Ishikawa (cell line): Measurements from ENCODE around the gene VTCN1.

Experiments used
- CEBPB ChIP-seq: IDR thresholded peaks from 2 replicates; pipeline ENCODE4 v1.6.1; 2012
- CREB1 ChIP-seq: IDR thresholded peaks from 2 replicates; pipeline ENCODE4 v1.6.1; 2012; ENCODE audit warnings: low read depth
- EGR1 ChIP-seq: IDR thresholded peaks from 2 replicates; pipeline ENCODE4 v1.6.1; 2012
- EP300 ChIP-seq: IDR thresholded peaks from 2 replicates; pipeline ENCODE4 v1.6.1; 2012; ENCODE audit warnings: borderline replicate concordance
- FOXM1 ChIP-seq: IDR thresholded peaks from 2 replicates; pipeline ENCODE4 v1.6.1; 2012; ENCODE audit warnings: low read depth, borderline replicate concordance
- MAX ChIP-seq: IDR thresholded peaks from 2 replicates; pipeline ENCODE4 v1.6.1; 2012
- NFIC ChIP-seq: IDR thresholded peaks from 2 replicates; pipeline ENCODE4 v1.6.1; 2012
- RAD21 ChIP-seq: IDR thresholded peaks from 2 replicates; pipeline ENCODE4 v1.6.1; 2012; ENCODE audit warnings: low read depth
- REST ChIP-seq: IDR thresholded peaks from 2 replicates; pipeline ENCODE4 v1.6.1; 2012; ENCODE audit warnings: low read depth, mild to moderate bottlenecking
- TAF1 ChIP-seq: IDR thresholded peaks from 2 replicates; pipeline ENCODE4 v1.6.1; 2012; ENCODE audit warnings: low read depth, mild to moderate bottlenecking
- TCF12 ChIP-seq: IDR thresholded peaks from 2 replicates; pipeline ENCODE4 v1.6.1; 2012; ENCODE audit warnings: low read depth
- TEAD4 ChIP-seq: IDR thresholded peaks from 2 replicates; pipeline ENCODE4 v1.6.1; 2012
- USF1 ChIP-seq: IDR thresholded peaks from 2 replicates; pipeline ENCODE4 v1.6.1; 2012
- YY1 ChIP-seq: IDR thresholded peaks from 2 replicates; pipeline ENCODE4 v1.6.1; 2012; ENCODE audit warnings: low read depth
- ZBTB7A ChIP-seq: IDR thresholded peaks from 2 replicates; pipeline ENCODE4 v1.6.1; 2012; ENCODE audit warnings: low read depth

VTCN1 gene

GRCh38 chr1:117205368-117205767, 5.4 kb downstream of the VTCN1 start:
- TF ChIP-seq NFIC (no peak), TAF1 (no peak), FOXM1 (no peak), EGR1 (no peak), ZBTB7A (no peak), REST (no peak), MAX (no peak), EP300 (no peak), TCF12 (no peak)

GRCh38 chr1:117201808-117202207, 8.9 kb downstream of the VTCN1 start:
- no peak for TF ChIP-seq TCF12
- no peak for TF ChIP-seq NFIC
- no peak for TF ChIP-seq USF1
- TF ChIP-seq FOXM1: no peak
- no peak for TF ChIP-seq EP300
- TF ChIP-seq TEAD4: no peak
- no peak for TF ChIP-seq YY1
- no peak for TF ChIP-seq RAD21
- no peak for TF ChIP-seq CEBPB
- no peak for TF ChIP-seq MAX
- no peak for TF ChIP-seq ZBTB7A
- TF ChIP-seq TAF1: no peak
- no peak for TF ChIP-seq REST
- TF ChIP-seq CREB1: no peak
- TF ChIP-seq EGR1: no peak

GRCh38 chr1:117198097-117198496, 12.6 kb downstream of the VTCN1 start:
- TF ChIP-seq FOXM1 (no peak), NFIC (no peak), CREB1 (no peak)

GRCh38 chr1:117189726-117190125, 21.0 kb downstream of the VTCN1 start:
- no peak for TF ChIP-seq CEBPB
- no peak for TF ChIP-seq YY1
- no peak for TF ChIP-seq EGR1
- no peak for TF ChIP-seq FOXM1
- no peak for TF ChIP-seq NFIC
- TF ChIP-seq TEAD4: no peak
- TF ChIP-seq MAX: no peak
- no peak for TF ChIP-seq RAD21
- no peak for TF ChIP-seq EP300
- TF ChIP-seq TAF1: no peak

- TF ChIP-seq RAD21: no peak
- TF ChIP-seq REST: no peak
- TF ChIP-seq EGR1: no peak
- no peak for TF ChIP-seq FOXM1
- TF ChIP-seq CEBPB: no peak
- TF ChIP-seq MAX: no peak
- no peak for TF ChIP-seq TEAD4
- TF ChIP-seq USF1: no peak
- TF ChIP-seq YY1: no peak
- no peak for TF ChIP-seq NFIC
- no peak for TF ChIP-seq TCF12
- TF ChIP-seq TAF1: no peak
- TF ChIP-seq EP300: no peak
- TF ChIP-seq ZBTB7A: no peak
- no peak for TF ChIP-seq CREB1
These were observed 21.8 kb downstream of the VTCN1 start for GRCh38 chr1:117188816-117189437.
